GM12878 (cell line): ENCODE results near the gene CFAP92. TPM values are rescaled to one million over a fixed set of nuclear protein-coding genes. Genes with fewer than 3 reads are reported as not detected.

Experiments used
- CUX1 ChIP-seq: IDR thresholded peaks from 2 replicates; pipeline ENCODE4 v1.6.1; 2012; ENCODE audit warnings: improper control_type of control experiment, low read depth, low read length; ENCODE audit not compliant: insufficient replicate concordance
- FOXK2 ChIP-seq: fragments of 450-650 bp; IDR thresholded peaks from 2 replicates; pipeline ENCODE4 v1.6.1; 2017; ENCODE audit warnings: mild to moderate bottlenecking, moderate library complexity
- NR2F1 ChIP-seq: fragments of 450-650 bp; conservative IDR thresholded peaks from 2 replicates; pipeline ENCODE4 v1.6.1; 2017; ENCODE audit warnings: mild to moderate bottlenecking
- PKNOX1 ChIP-seq: fragments of 450-650 bp; IDR thresholded peaks from 2 replicates; pipeline ENCODE4 v1.6.1; 2016; ENCODE audit warnings: mild to moderate bottlenecking
- SMAD1 ChIP-seq: fragments of 450-650 bp; IDR thresholded peaks from 2 replicates; pipeline ENCODE4 v1.6.1; 2018; ENCODE audit warnings: mild to moderate bottlenecking, low read depth; ENCODE audit not compliant: partially characterized antibody
- USF2 ChIP-seq: IDR thresholded peaks from 2 replicates; pipeline ENCODE4 v1.6.1; 2011; ENCODE audit warnings: low read depth, low read length, improper control_type of control experiment, borderline replicate concordance
- polyA plus RNA-seq, 11 experiments: library from polyadenylated mRNA; depleted of rRNA in 4 of 11; unstranded in 6 of 11; stranded (reverse) in 5 of 11; fragments of >200 nt; fragmentation: Nextera tagmentation in 4 of 11; fragmentation: Illumina TruSeq in 1 of 11; extraction: Ambion mirVana in 4 of 11; extraction: Trizol in 1 of 11; gene quantifications; 1 replicate in 1 of 11; 2 replicates in 10 of 11; pipeline versions ENCODE4 v1.2.1 to v1.2.3, GENCODE V29; 2011 to 2016; ENCODE audit warnings: inconsistent platforms in 2 of 11, missing spikeins in 2 of 11, low read depth in 1 of 11
- total RNA-seq, 4 experiments: library from RNA; depleted of rRNA in 3 of 4; stranded (reverse); fragments of >200 nt in 3 of 4; fragmentation: Illumina TruSeq in 1 of 4; extraction: Trizol in 1 of 4; gene quantifications; 2 replicates each; pipeline versions ENCODE4 v1.2.1 to v1.2.3, GENCODE V29; 2013 to 2021

The CFAP92 gene
- total and polyA plus RNA-seq, 10 of the 15 experiments (the other 5 are each of a cell fraction or from before 2014, with no cell fraction given) = 0.05 to 0.52 (median 0.14) TPM; not detected in 7

GRCh38 chr3:128874481-128875180, 119.2 kb downstream of the CFAP92 start (continued):
- TF ChIP-seq CUX1 (no peak), FOXK2 (no peak), USF2 (no peak), NR2F1 (no peak), PKNOX1 (no peak), SMAD1 (no peak)
